Measurements from ENCODE around the gene ILKAP.

Gene ILKAP

DNA sequence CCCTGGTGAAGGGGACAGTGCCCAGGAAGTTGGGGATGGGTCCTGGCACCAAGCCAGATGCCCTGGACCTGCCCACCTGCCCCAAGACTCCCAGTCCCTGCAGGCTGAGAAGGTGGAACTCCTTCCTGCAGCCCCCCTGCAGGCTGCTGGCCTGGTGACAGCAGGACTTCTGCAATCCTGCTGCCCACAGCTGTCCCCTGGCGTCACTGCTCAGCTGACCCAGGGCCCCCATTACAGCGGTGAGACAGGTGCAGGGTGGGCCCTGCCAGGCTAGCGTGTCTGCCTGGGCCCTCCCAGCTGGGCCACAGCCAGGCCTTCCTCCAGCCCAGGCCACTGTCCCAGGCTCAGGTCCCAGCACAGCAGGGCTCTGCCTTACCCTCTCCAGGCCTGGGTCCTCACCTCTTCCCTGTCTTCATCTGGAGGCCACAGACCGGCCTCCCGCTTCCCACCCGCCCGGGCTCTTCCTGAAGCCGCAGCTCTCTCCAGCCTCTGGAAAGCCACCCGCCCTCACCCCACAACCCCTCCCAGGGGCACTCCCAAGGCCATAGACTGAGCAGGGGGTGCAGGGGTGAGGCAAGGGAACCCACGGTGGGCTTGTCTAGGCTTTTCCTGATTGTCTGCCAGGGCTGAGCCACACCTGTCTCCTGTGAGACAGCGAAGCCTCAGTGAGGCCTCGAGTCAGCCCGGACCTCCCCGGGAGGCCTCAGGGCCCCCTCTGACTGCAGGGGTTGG lies 53.5 kb downstream of the ILKAP start:
- no peak for DNase-seq

DNA sequence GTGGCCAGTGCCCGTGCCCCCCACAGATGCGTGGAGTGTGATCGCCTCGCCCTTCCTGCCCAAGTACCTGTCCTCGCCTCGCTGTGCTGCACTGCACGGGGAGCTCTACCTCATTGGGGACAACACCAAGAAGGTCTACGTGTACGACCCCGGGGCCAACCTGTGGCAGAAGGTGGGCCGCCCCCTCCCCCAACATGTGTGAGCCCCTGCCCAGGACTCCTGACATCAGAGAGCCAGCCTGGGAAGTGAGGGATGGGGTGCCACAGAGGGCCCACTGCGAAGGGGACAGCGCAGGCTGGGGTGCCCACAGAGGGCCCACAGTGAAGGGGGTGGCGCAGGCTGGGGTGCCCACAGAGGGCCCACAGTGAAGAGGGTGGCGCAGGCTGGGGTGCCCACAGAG lies 54.5 kb downstream of the ILKAP start:
- no peak for DNase-seq

DNA sequence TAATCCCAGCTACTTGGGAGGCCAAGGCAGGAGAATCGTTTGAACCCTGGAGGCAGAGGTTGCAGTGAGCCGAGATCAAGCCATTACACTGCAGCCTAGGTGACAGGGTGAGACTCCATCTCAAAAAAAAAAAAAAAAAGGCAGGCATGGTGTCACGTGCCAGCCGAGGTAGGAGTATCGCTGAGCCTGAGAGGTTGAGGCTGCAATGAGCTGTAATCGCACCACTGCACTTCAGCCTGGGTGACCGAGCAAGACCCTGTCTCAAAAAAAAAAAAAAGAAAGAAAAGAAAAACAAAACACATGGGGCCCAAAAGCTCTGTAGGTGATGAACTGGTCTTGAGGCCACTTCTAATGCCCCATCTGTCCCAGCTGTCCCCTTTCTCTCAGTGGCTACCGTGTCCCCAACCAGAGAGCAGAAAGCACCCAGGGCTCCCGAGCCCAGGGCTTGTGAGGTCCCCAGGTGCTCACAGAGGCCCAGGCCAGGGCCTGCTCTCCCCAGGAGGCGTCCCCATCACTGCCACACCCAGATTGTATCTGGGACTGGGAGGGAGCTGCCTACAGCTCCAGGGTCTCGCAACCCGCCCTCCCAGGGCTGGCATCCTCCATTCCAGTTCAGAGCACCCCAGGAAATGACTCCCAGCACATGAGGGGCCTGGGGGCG lies 56.5 kb downstream of the ILKAP start:
- DNase-seq: no peak

DNA sequence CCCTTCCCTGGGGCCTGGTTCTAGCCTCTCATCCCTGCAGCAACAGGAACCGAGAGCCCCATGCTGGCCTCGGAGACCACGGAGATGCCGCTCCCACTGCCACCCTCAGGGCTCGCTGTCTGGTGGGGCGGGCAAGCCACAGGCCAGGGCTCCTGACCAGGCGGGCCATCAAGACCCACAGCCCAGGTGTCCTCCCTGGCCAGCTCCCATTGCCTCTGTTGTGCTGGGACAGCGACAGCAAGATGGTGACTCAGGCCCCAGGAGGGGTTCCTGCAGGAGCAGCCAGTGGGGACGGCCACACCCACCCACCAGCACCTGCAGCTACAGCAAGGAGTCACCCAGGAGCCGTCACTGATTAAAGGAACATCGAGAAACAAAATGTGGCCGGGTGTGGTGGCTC lies 57.6 kb downstream of the ILKAP start:
- DNase-seq: no peak

DNA sequence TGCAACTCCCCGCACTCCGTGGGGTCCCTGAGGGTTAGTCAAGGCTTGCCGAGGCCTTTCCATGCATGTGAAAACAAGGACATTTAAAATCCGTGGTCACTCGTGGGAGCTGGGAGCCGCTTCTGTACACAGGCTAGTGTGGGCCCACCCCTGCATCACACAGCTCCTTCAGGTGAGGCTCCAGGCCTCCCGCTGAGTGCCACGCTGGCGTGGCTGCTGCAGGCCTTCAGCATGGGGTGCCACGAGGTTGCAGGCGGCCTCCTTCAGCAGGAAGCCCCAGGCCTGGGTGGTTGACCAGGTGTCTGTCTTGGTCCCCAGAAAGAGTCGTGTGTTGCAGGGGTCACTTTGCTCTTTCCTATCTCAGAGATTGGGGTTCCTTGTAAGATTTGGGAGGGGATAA lies 58.4 kb downstream of the ILKAP start:
- DNase-seq: no peak

- DNase-seq: no peak
Measured at GRCh38 chr2:238144262-238144661, 59.2 kb downstream of the ILKAP start.

GRCh38 chr2:238143239-238143951 lies 60.1 kb downstream of the ILKAP start:
- no peak for DNase-seq

GRCh38 chr2:238142382-238143205 lies 60.9 kb downstream of the ILKAP start:
- DNase-seq: no peak

- DNase-seq: no peak
Measured at GRCh38 chr2:238141541-238142318, 61.8 kb downstream of the ILKAP start.

DNA sequence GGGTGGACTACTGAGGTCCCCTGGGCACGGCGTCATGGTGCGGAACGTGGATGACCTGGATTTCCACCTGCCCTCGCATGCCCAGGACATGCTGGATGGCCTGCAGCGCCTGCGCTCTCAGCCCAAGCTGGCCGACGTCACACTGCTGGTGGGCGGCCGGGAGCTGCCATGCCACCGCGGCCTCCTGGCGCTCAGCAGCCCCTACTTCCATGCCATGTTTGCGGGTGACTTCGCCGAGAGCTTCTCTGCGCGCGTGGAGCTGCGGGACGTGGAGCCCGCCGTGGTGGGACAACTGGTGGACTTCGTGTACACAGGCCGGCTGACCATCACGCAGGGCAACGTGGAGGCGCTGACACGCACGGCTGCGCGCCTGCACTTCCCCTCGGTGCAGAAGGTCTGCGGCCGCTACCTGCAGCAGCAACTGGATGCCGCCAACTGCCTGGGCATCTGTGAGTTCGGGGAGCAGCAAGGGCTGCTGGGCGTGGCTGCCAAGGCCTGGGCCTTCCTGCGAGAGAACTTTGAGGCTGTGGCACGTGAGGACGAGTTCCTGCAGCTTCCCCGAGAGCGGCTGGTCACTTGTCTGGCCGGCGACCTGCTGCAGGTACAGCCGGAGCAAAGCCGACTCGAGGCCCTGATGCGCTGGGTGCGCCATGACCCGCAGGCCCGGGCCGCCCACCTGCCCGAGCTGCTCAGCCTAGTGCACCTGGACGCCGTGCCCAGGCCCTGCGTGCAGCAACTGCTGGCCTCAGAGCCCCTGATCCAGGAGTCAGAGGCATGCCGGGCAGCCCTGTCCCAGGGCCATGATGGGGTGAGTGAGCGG lies 62.6 kb downstream of the ILKAP start:
- DNase-seq: no peak

DNA sequence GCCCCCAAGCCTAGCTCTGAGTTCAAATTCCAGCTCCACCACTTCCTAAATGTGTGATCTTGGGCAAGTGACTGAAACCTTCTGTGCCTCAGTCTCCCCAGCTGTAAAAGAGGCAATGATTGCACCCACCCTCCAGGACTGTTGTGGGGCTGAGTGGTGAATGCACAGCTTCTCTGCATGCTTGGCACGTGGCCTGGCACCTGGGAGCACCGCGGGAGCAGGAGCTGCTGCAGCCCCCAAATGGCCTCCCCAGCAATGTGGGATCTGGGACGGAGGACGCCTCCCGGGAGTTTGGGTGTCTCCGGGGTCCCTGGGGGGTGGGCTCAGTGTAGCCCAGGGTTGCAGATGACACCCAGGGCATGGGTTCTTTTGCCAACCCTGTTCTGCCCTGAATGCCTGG lies 63.5 kb downstream of the ILKAP start:
- no peak for DNase-seq

DNA sequence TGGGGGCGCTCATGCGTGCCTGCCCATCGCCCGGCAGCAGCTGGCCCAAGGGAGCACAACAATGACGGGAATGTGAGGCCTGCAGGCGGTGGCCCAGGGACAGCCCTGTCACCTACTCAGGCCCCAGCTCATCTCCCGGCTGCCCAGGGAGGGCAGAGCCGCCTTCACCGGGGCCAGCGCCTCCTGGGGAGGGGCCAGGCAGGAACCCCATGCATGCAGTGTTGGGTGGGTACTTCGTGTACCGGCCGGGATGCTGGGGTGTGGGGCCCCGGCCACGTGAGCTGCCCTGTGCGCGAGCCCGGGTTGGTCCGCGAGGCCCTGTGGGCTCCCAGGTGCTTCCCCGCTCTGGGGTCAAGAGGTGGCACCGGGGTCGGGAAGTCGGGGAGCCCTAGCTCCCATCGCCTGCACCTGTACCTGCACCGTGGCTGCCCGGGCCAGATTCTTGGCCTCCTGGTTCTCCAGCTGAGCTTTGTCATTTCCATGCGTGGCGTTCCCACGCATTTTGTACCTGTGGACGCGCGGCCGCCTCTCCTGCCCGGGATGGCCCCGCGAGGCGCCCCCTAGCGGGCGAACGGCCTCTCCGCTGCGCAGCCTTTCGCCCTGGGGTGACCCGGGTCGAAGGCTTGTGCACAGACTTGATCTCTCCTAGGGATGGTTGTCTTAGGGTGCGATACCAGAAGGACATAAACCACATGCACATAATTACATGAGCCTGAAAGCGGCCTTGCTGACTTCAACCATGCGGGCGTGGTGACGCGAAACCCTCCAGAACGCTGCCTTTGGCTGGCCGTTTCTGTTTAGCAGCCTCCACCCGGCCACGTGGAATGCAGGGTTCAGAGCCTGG lies 64.1 kb downstream of the ILKAP start:
- peak; percentile 83 for DNase-seq

GRCh38 chr2:238138331-238139195 lies 64.9 kb downstream of the ILKAP start, which contains the start of gene KLHL30:
KLHL30 (plus strand) TSS chr2:238138668; CDS start chr2:238140755, 2,087 bp downstream.
- DNase-seq: no peak

DNA sequence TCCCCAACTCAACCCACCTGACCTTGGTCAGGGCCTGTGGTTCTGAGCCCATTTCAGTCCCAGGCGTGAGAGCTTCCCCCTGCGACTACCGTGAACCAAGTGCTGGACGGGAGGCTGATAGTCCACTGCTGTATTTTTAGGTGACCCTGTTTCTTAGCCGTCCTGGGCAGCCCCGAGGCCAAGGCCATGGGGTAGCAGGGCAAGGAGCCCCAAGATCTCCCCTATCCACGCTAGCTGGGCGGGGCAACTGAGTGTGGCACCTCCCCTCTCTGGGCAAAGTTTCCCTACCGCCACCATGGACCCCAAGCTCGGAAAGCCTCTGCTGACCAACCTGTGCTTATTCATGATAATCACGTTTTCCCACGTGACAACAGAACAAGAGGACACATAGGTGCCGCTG lies 65.6 kb downstream of the ILKAP start:
- no peak for DNase-seq

DNA sequence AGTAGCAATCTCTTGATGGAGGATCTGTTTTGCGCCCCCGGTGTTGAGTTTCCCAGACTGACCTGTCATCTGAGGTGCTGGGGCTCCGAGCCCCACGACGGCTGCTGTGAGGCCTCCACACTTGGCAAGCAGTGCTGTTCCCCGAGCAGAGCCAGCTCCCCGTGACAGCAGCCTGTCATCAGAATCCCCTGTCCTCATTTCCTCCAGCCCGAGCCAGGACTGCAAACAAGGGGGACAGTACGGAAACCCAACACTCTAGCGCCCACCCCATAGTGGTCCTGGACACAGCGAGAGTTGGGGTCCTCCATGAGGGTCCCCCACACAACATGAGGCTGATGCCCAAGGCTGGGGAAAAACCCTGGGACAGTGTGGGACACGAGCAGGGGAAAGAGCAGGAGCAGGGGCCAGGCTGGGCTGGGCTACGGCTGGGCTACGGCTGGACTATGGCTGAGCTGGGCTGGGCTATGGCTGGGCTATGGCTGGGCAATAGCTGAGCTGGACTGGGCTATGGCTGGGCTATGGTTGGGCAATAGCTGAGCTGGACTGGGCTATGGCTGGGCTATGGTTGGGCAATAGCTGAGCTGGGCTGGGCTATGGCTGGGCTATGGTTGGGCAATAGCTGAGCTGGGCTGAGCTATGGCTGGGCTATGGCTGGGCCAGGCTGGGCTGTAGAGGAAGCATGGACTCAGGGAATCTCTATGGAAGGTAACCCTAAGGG lies 66.5 kb downstream of the ILKAP start:
- DNase-seq: no peak

DNA sequence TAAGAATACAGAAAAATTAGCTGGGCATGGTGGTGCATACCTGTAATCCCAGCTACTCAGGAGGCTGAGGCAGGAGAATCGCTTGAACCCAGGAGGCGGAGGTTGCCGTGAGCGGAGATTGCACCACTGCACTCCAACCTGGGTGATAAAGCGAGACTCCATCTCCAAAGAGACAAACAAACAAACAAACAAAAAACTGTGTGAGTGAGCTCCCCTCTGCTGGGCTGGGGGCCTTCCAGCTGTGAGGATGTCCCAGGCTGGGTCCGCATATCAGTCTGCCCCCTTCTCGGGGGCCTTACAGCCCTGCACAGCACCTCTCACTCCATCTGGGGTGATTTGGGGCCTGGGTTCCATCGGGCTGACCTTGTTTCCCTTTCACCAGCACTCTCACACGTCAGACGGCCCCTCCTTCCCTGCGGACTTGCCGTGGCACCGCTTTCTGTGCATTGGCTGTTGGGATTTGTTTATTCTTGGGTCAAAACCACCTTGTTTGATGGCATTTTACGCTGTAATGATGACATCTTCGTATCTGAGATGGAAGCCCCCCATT lies 67.8 kb downstream of the ILKAP start:
- no peak for DNase-seq

GRCh38 chr2:238134393-238134785 lies 69.1 kb downstream of the ILKAP start:
- no peak for DNase-seq
